Smooth muscle cell of the brain vasculature (primary cell): ENCODE results near the gene CA10.

Experiments used
- DNase-seq: peaks from one replicate; pipeline ENCODE4 v3.0.0-alpha.2; 2012; ENCODE audit warnings: low read depth, low spot score

The CA10 gene

GRCh38 chr17:52147431-52147830 lies 11.1 kb downstream of the CA10 start:
- no peak for DNase-seq

- DNase-seq, result no peak
These were observed 13.0 kb downstream of the CA10 start for GRCh38 chr17:52145476-52145875.

GRCh38 chr17:52143542-52143941 lies 15.0 kb downstream of the CA10 start:
- no peak for DNase-seq

- DNase-seq, result no peak
These were observed 17.9 kb downstream of the CA10 start for GRCh38 chr17:52140601-52141000.

- DNase-seq, result no peak
These were observed 19.8 kb downstream of the CA10 start for GRCh38 chr17:52138752-52139151.

- DNase-seq, result no peak
These were observed 20.2 kb downstream of the CA10 start for GRCh38 chr17:52138350-52138749.

GRCh38 chr17:52136166-52136565 lies 22.3 kb downstream of the CA10 start:
- DNase-seq, result no peak

GRCh38 chr17:52134641-52135040 lies 23.9 kb downstream of the CA10 start:
- no peak for DNase-seq

GRCh38 chr17:52128721-52129120 lies 29.8 kb downstream of the CA10 start:
- DNase-seq, result no peak

GRCh38 chr17:52124993-52125392 lies 33.5 kb downstream of the CA10 start:
- no peak for DNase-seq

GRCh38 chr17:52124561-52124960 lies 34.0 kb downstream of the CA10 start:
- DNase-seq, result no peak

- DNase-seq, result no peak
These were observed 38.0 kb downstream of the CA10 start for GRCh38 chr17:52120465-52120864.

GRCh38 chr17:52110923-52111581 lies 47.5 kb downstream of the CA10 start:
- no peak for DNase-seq

- DNase-seq, result no peak
These were observed 51.8 kb downstream of the CA10 start for GRCh38 chr17:52106638-52107261.

GRCh38 chr17:52106072-52106471 lies 52.4 kb downstream of the CA10 start:
- no peak for DNase-seq

- no peak for DNase-seq
These were observed 52.9 kb downstream of the CA10 start for GRCh38 chr17:52105591-52105990.

- DNase-seq, result no peak
These were observed 62.5 kb downstream of the CA10 start for GRCh38 chr17:52096056-52096455.

GRCh38 chr17:52084176-52084575 lies 74.3 kb downstream of the CA10 start:
- DNase-seq, result no peak

- DNase-seq, result no peak
These were observed 79.0 kb downstream of the CA10 start for GRCh38 chr17:52079496-52079895.

- DNase-seq, result no peak
These were observed 86.8 kb downstream of the CA10 start for GRCh38 chr17:52071712-52072111.

GRCh38 chr17:52064791-52065211 lies 93.7 kb downstream of the CA10 start:
- DNase-seq, result no peak

GRCh38 chr17:52049496-52049895 lies 109.0 kb downstream of the CA10 start:
- no peak for DNase-seq

GRCh38 chr17:52049051-52049450 lies 109.5 kb downstream of the CA10 start:
- DNase-seq, result no peak
